ENCODE results near the gene PAK4. TPM values are rescaled to one million over a fixed set of nuclear protein-coding genes. Genes with fewer than 3 reads are reported as not detected.

PAK4 gene
- total RNA-seq, 2 experiments from 2014 or later: 16.3 to 17.8 TPM

- intact Hi-C loops (cut with micrococcal nuclease): no loop called here
- no peak for DNase-seq
- H3K36me3 Mint-ChIP-seq: peaks cover 6% of the 10 kb centered on the region
- no peaks in the 10 kb centered on the region for H3K4me1 Mint-ChIP-seq (ENCODE audit: low read depth)
- H3K27ac Mint-ChIP-seq: no peak overlapping the region
- POLR2A ChIA-PET: no interaction called here
- no peaks in the 10 kb centered on the region for H3K27me3 Mint-ChIP-seq
- no peaks in the 10 kb centered on the region for H3K9me3 Mint-ChIP-seq
- CTCF ChIA-PET: interaction anchor here (1.2 kb wide), 1 partner anchor 65 kb away, joined by 3 read pairs; no protein-coding TSS in a partner anchor
- H3K4me3 Mint-ChIP-seq: no peak overlapping the region
Measured at GRCh38 chr19:39175564-39175963, 50.0 kb downstream of the PAK4 start.

- POLR2A ChIA-PET: no interaction called here
- Mint-ChIP-seq H3K36me3 (peaks cover 6% of the 10 kb centered on the region), H3K27ac (no peak overlapping the region), H3K4me1 (ENCODE audit: low read depth) (no peaks in the 10 kb centered on the region), H3K4me3 (no peak overlapping the region), H3K27me3 (no peaks in the 10 kb centered on the region), H3K9me3 (no peaks in the 10 kb centered on the region)
- CTCF ChIA-PET: interaction anchor here (1.3 kb wide), 1 partner anchor 125 kb away, joined by 3 read pairs; no protein-coding TSS in a partner anchor
- intact Hi-C loops (cut with micrococcal nuclease): no loop called here
- DNase-seq: no peak
Measured at GRCh38 chr19:39177110-39177699, 51.6 kb downstream of the PAK4 start.

GRCh38 chr19:39177736-39178135 lies 52.1 kb downstream of the PAK4 start:
- Mint-ChIP-seq H3K9me3 (no peaks in the 10 kb centered on the region), H3K4me3 (no peak overlapping the region), H3K27me3 (no peaks in the 10 kb centered on the region), H3K27ac (no peak overlapping the region), H3K4me1 (ENCODE audit: low read depth) (no peaks in the 10 kb centered on the region), H3K36me3 (peaks cover 6% of the 10 kb centered on the region)
- intact Hi-C loops (cut with micrococcal nuclease): no loop called here
- no peak for DNase-seq
- ChIA-PET POLR2A (no interaction called here), CTCF (interaction anchor here (1.3 kb wide), 1 partner anchor 126 kb away, joined by 3 read pairs; no protein-coding TSS in a partner anchor)

- DNase-seq: no peak
- Mint-ChIP-seq H3K36me3 (peaks cover 6% of the 10 kb centered on the region), H3K4me1 (ENCODE audit: low read depth) (no peaks in the 10 kb centered on the region), H3K4me3 (no peak overlapping the region), H3K27me3 (no peaks in the 10 kb centered on the region), H3K9me3 (no peaks in the 10 kb centered on the region), H3K27ac (no peak overlapping the region)
- POLR2A ChIA-PET: no interaction called here
- intact Hi-C loops (cut with micrococcal nuclease): no loop called here
- CTCF ChIA-PET: interaction anchor here (1.3 kb wide), 1 partner anchor 126 kb away, joined by 3 read pairs; no protein-coding TSS in a partner anchor
Measured at GRCh38 chr19:39178296-39179006, 52.9 kb downstream of the PAK4 start.

- no peak for DNase-seq
- Mint-ChIP-seq H3K4me1 (ENCODE audit: low read depth) (no peaks in the 10 kb centered on the region), H3K4me3 (no peak overlapping the region), H3K36me3 (peaks cover 6% of the 10 kb centered on the region), H3K9me3 (no peaks in the 10 kb centered on the region), H3K27ac (no peak overlapping the region), H3K27me3 (no peaks in the 10 kb centered on the region)
- intact Hi-C loops (cut with micrococcal nuclease): no loop called here
- POLR2A ChIA-PET: no interaction called here
- CTCF ChIA-PET: no interaction called here
Measured at GRCh38 chr19:39179754-39180153, 54.2 kb downstream of the PAK4 start.

GRCh38 chr19:39180749-39181148 lies 55.2 kb downstream of the PAK4 start:
- intact Hi-C loops (cut with micrococcal nuclease): no loop called here
- no peaks in the 10 kb centered on the region for H3K27me3 Mint-ChIP-seq
- POLR2A ChIA-PET: interaction anchor here (0.6 kb wide), 1 partner anchor 1271 kb away, joined by 3 read pairs; no protein-coding TSS in a partner anchor
- DNase-seq: no peak
- no peak overlapping the region for H3K27ac Mint-ChIP-seq
- no peaks in the 10 kb centered on the region for H3K4me1 Mint-ChIP-seq (ENCODE audit: low read depth)
- H3K36me3 Mint-ChIP-seq: peaks cover 4% of the 10 kb centered on the region
- CTCF ChIA-PET: no interaction called here
- H3K9me3 Mint-ChIP-seq: no peaks in the 10 kb centered on the region
- H3K4me3 Mint-ChIP-seq: no peak overlapping the region

GRCh38 chr19:39181500-39182173 lies 56.1 kb downstream of the PAK4 start:
- no peaks in the 10 kb centered on the region for H3K27me3 Mint-ChIP-seq
- H3K27ac Mint-ChIP-seq: no peak overlapping the region
- CTCF ChIA-PET: no interaction called here
- peaks cover 3% of the 10 kb centered on the region for H3K36me3 Mint-ChIP-seq
- no peaks in the 10 kb centered on the region for H3K4me1 Mint-ChIP-seq (ENCODE audit: low read depth)
- H3K9me3 Mint-ChIP-seq: no peaks in the 10 kb centered on the region
- no peak for DNase-seq
- POLR2A ChIA-PET: no interaction called here
- intact Hi-C loops (cut with micrococcal nuclease): no loop called here
- H3K4me3 Mint-ChIP-seq: no peak overlapping the region

- H3K27me3 Mint-ChIP-seq: no peaks in the 10 kb centered on the region
- no peak for DNase-seq
- H3K4me3 Mint-ChIP-seq: no peak overlapping the region
- intact Hi-C loops (cut with micrococcal nuclease): no loop called here
- no peak overlapping the region for H3K27ac Mint-ChIP-seq
- ChIA-PET CTCF (no interaction called here), POLR2A (no interaction called here)
- no peaks in the 10 kb centered on the region for H3K9me3 Mint-ChIP-seq
- peaks cover 3% of the 10 kb centered on the region for H3K36me3 Mint-ChIP-seq
- no peaks in the 10 kb centered on the region for H3K4me1 Mint-ChIP-seq (ENCODE audit: low read depth)
Measured at GRCh38 chr19:39182174-39182505, 56.6 kb downstream of the PAK4 start.

GRCh38 chr19:39183104-39183503 lies 57.5 kb downstream of the PAK4 start:
- ChIA-PET CTCF (interaction anchor here (1.2 kb wide), 1 partner anchor 61 kb away, joined by 3 read pairs; no protein-coding TSS in a partner anchor), POLR2A (no interaction called here)
- no peak overlapping the region for H3K4me3 Mint-ChIP-seq
- peaks cover 3% of the 10 kb centered on the region for H3K27me3 Mint-ChIP-seq
- H3K36me3 Mint-ChIP-seq: peaks cover 3% of the 10 kb centered on the region
- no peak for DNase-seq
- intact Hi-C loops (cut with micrococcal nuclease): no loop called here
- H3K9me3 Mint-ChIP-seq: no peaks in the 10 kb centered on the region
- no peak overlapping the region for H3K27ac Mint-ChIP-seq
- H3K4me1 Mint-ChIP-seq (ENCODE audit: low read depth): no peaks in the 10 kb centered on the region

GRCh38 chr19:39186391-39186790 lies 60.8 kb downstream of the PAK4 start:
- CTCF ChIA-PET: interaction anchor here (0.7 to 3.2 kb wide), 10 partner anchors 11 to 224 kb away, joined by 3 to 14 read pairs (median 4); partner anchors contain the start of genes NCCRP1 and SYCN
- no peaks in the 10 kb centered on the region for H3K4me1 Mint-ChIP-seq (ENCODE audit: low read depth)

GRCh38 chr19:39187552-39187943 lies 62.0 kb downstream of the PAK4 start:
- H3K27ac Mint-ChIP-seq: no peak overlapping the region
- ChIA-PET CTCF (interaction anchor here (0.9 to 3.2 kb wide), 6 partner anchors 16 to 78 kb away, joined by 3 to 14 read pairs (median 4); partner anchors contain the start of gene SYCN), POLR2A (no interaction called here)
- no peak for DNase-seq
- H3K36me3 Mint-ChIP-seq: no peaks in the 10 kb centered on the region
- intact Hi-C loops (cut with micrococcal nuclease): loop anchor here (1.0 kb wide), 1 partner anchor 65 kb away; no protein-coding TSS in a partner anchor
- peaks cover 10% of the 10 kb centered on the region for H3K27me3 Mint-ChIP-seq
- H3K4me1 Mint-ChIP-seq (ENCODE audit: low read depth): no peaks in the 10 kb centered on the region
- no peak overlapping the region for H3K4me3 Mint-ChIP-seq
- no peaks in the 10 kb centered on the region for H3K9me3 Mint-ChIP-seq

More at GRCh38 chr19:39186391-39186790, 60.8 kb downstream of the PAK4 start:
- no peak overlapping the region for H3K4me3 Mint-ChIP-seq
- H3K27ac Mint-ChIP-seq: no peak overlapping the region
- peaks cover 9% of the 10 kb centered on the region for H3K27me3 Mint-ChIP-seq
- intact Hi-C loops (cut with micrococcal nuclease): no loop called here
- POLR2A ChIA-PET: no interaction called here
- DNase-seq: no peak
- H3K9me3 Mint-ChIP-seq: no peaks in the 10 kb centered on the region
- no peaks in the 10 kb centered on the region for H3K36me3 Mint-ChIP-seq

GRCh38 chr19:39188960-39189359 lies 63.4 kb downstream of the PAK4 start:
- Mint-ChIP-seq H3K4me3 (no peak overlapping the region), H3K27me3 (peaks cover 19% of the 10 kb centered on the region), H3K27ac (no peak overlapping the region), H3K9me3 (no peaks in the 10 kb centered on the region), H3K36me3 (no peaks in the 10 kb centered on the region), H3K4me1 (ENCODE audit: low read depth) (no peaks in the 10 kb centered on the region)
- intact Hi-C loops (cut with micrococcal nuclease): no loop called here
- ChIA-PET POLR2A (no interaction called here), CTCF (interaction anchor here (3.2 kb wide), 1 partner anchor 67 kb away, joined by 14 read pairs; no protein-coding TSS in a partner anchor)
- DNase-seq: no peak

Measured in activated CD4-positive, alpha-beta memory T cell treated with anti-CD3 and anti-CD28 coated beads for 36 hours (primary cell).